Lower leg skin (tissue), 3 donors: Measurements from ENCODE around the gene NUTM2G.

ENCODE experiments used
- POLR2A ChIP-seq, 2 donors: fragments of 450-650 bp; IDR thresholded peaks; one replicate each; pipeline ENCODE4 v1.6.1; 2016 to 2017; ENCODE audit warnings: antibody characterized with exemption in 2 of 2, mild to moderate bottlenecking in 1 of 2, moderate library complexity in 1 of 2
- TF ChIP-seq, protein P1 (sequence below), 3 donors: fragments of 450-650 bp; IDR thresholded peaks; one replicate each; pipeline ENCODE4 v1.5.1; 2016; ENCODE audit warnings: antibody characterized with exemption in 3 of 3, mild to moderate bottlenecking in 3 of 3, moderate library complexity in 2 of 3

DNA sequence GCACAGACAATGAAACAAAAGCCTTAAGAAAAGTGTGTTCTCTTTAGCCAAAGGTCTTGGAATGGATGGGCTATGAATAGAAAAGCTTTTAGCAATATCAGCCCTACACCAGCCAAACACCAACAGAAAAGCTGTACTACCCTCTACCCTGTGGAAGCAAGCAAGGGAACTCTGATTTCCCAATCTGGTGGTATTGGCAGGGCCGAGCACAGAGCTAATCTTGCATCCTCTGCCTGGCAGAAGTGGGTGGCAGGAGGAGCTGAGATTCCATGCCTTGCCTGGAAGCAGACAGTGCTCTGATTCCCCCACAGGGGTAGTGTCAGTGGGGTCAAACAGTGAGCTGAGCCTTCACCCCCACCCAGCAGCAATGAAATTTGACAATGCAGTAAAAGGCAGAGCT lies 44.7 kb upstream of the NUTM2G start:
- no peak for TF ChIP-seq POLR2A (IDR thresholded peaks at IDR 0.05)
- TF ChIP-seq, protein P1, sequence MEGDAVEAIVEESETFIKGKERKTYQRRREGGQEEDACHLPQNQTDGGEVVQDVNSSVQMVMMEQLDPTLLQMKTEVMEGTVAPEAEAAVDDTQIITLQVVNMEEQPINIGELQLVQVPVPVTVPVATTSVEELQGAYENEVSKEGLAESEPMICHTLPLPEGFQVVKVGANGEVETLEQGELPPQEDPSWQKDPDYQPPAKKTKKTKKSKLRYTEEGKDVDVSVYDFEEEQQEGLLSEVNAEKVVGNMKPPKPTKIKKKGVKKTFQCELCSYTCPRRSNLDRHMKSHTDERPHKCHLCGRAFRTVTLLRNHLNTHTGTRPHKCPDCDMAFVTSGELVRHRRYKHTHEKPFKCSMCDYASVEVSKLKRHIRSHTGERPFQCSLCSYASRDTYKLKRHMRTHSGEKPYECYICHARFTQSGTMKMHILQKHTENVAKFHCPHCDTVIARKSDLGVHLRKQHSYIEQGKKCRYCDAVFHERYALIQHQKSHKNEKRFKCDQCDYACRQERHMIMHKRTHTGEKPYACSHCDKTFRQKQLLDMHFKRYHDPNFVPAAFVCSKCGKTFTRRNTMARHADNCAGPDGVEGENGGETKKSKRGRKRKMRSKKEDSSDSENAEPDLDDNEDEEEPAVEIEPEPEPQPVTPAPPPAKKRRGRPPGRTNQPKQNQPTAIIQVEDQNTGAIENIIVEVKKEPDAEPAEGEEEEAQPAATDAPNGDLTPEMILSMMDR (IDR thresholded peaks at IDR 0.05) = no peak
